GM12878 (cell line): ENCODE measurements around the gene SMAD9. TPM values are rescaled to one million over a fixed set of nuclear protein-coding genes. Genes with fewer than 3 reads are reported as not detected.

Experiments used
- LARP7 ChIP-seq: fragments of 450-650 bp; IDR thresholded peaks from 2 replicates; pipeline ENCODE4 v1.6.1; 2017; ENCODE audit warnings: mild to moderate bottlenecking
- MYB ChIP-seq: fragments of 150-350 bp; IDR thresholded peaks from 2 replicates; pipeline ENCODE4 v1.6.1; 2014; ENCODE audit warnings: mild to moderate bottlenecking, low read depth, low read length, borderline replicate concordance
- POLR2AphosphoS5 ChIP-seq: IDR thresholded peaks from 2 replicates; pipeline ENCODE4 v1.6.1; 2011; ENCODE audit warnings: mild to moderate bottlenecking, low read length, inconsistent platforms
- RB1 ChIP-seq: fragments of 450-650 bp; formaldehyde crosslinking; IDR thresholded peaks from 2 replicates; pipeline ENCODE4 v1.6.1; 2017; ENCODE audit warnings: mild to moderate bottlenecking, borderline replicate concordance
- SIX5 ChIP-seq: IDR thresholded peaks from 2 replicates; pipeline ENCODE4 v1.6.1; 2011; ENCODE audit warnings: mild to moderate bottlenecking, low read depth, low read length, moderate library complexity; ENCODE audit not compliant: severe bottlenecking
- SUPT20H ChIP-seq: IDR thresholded peaks from 2 replicates; pipeline ENCODE4 v1.6.1; 2011; ENCODE audit warnings: low read depth, mild to moderate bottlenecking, low read length, moderate library complexity, borderline replicate concordance; ENCODE audit not compliant: control insufficient read depth
- polyA plus RNA-seq, 11 experiments: library from polyadenylated mRNA; depleted of rRNA in 4 of 11; unstranded in 6 of 11; stranded (reverse) in 5 of 11; fragments of >200 nt; fragmentation: Nextera tagmentation in 4 of 11; fragmentation: Illumina TruSeq in 1 of 11; extraction: Ambion mirVana in 4 of 11; extraction: Trizol in 1 of 11; gene quantifications; 1 replicate in 1 of 11; 2 replicates in 10 of 11; pipeline versions ENCODE4 v1.2.1 to v1.2.3, GENCODE V29; 2011 to 2016; ENCODE audit warnings: inconsistent platforms in 2 of 11, missing spikeins in 2 of 11, low read depth in 1 of 11
- total RNA-seq, 4 experiments: library from RNA; depleted of rRNA in 3 of 4; stranded (reverse); fragments of >200 nt in 3 of 4; fragmentation: Illumina TruSeq in 1 of 4; extraction: Trizol in 1 of 4; gene quantifications; 2 replicates each; pipeline versions ENCODE4 v1.2.1 to v1.2.3, GENCODE V29; 2013 to 2021
- TF ChIP-seq, protein P1 (sequence below): IDR thresholded peaks from 2 replicates; pipeline ENCODE4 v1.6.1; 2011; ENCODE audit warnings: borderline replicate concordance, low read depth, mild to moderate bottlenecking, moderate library complexity, mixed read lengths, low read length; ENCODE audit not compliant: insufficient read depth; ENCODE audit errors: extremely low read length
- TF ChIP-seq, protein P2 (sequence below): fragments of 450-650 bp; IDR thresholded peaks from 2 replicates; pipeline ENCODE4 v1.6.1; 2017; ENCODE audit warnings: mild to moderate bottlenecking, moderate library complexity
- TF ChIP-seq, protein P3 (sequence below): IDR thresholded peaks from 2 replicates; pipeline ENCODE4 v1.6.1; 2012; ENCODE audit warnings: low read depth, low read length, improper control_type of control experiment

The SMAD9 gene
- total and polyA plus RNA-seq, 10 of the 15 experiments (the other 5 are each of a cell fraction or from before 2014, with no cell fraction given): 0.22 to 0.69 (median 0.42) TPM; not detected in 6

DNA sequence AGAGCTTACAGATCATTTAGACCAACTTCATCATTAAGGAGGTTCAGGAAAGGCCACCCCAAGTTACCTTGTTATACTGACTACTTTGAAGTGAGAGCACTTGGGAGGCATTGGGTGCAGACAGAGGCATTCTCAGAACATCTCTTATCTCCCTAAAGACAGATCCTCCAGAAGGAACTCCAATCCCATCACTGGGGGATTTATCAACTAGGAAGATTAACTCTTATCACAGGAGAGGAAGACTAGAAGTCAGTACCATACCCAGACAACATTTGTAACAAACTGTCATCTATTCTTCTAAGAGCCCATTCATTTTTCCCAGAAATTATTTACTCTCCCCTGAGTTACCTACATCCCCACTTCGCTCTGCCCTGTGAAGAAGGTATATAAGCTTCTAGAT, 106.8 kb downstream of the SMAD9 start (continued):
- TF ChIP-seq, protein P1, sequence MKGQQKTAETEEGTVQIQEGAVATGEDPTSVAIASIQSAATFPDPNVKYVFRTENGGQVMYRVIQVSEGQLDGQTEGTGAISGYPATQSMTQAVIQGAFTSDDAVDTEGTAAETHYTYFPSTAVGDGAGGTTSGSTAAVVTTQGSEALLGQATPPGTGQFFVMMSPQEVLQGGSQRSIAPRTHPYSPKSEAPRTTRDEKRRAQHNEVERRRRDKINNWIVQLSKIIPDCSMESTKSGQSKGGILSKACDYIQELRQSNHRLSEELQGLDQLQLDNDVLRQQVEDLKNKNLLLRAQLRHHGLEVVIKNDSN: no peak
- TF ChIP-seq, protein P2, sequence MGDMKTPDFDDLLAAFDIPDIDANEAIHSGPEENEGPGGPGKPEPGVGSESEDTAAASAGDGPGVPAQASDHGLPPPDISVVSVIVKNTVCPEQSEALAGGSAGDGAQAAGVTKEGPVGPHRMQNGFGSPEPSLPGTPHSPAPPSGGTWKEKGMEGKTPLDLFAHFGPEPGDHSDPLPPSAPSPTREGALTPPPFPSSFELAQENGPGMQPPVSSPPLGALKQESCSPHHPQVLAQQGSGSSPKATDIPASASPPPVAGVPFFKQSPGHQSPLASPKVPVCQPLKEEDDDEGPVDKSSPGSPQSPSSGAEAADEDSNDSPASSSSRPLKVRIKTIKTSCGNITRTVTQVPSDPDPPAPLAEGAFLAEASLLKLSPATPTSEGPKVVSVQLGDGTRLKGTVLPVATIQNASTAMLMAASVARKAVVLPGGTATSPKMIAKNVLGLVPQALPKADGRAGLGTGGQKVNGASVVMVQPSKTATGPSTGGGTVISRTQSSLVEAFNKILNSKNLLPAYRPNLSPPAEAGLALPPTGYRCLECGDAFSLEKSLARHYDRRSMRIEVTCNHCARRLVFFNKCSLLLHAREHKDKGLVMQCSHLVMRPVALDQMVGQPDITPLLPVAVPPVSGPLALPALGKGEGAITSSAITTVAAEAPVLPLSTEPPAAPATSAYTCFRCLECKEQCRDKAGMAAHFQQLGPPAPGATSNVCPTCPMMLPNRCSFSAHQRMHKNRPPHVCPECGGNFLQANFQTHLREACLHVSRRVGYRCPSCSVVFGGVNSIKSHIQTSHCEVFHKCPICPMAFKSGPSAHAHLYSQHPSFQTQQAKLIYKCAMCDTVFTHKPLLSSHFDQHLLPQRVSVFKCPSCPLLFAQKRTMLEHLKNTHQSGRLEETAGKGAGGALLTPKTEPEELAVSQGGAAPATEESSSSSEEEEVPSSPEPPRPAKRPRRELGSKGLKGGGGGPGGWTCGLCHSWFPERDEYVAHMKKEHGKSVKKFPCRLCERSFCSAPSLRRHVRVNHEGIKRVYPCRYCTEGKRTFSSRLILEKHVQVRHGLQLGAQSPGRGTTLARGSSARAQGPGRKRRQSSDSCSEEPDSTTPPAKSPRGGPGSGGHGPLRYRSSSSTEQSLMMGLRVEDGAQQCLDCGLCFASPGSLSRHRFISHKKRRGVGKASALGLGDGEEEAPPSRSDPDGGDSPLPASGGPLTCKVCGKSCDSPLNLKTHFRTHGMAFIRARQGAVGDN: no peak
- TF ChIP-seq SUPT20H (no peak), MYB (no peak), SIX5 (no peak), LARP7 (no peak), POLR2AphosphoS5 (no peak), RB1 (no peak)
- TF ChIP-seq, protein P3, sequence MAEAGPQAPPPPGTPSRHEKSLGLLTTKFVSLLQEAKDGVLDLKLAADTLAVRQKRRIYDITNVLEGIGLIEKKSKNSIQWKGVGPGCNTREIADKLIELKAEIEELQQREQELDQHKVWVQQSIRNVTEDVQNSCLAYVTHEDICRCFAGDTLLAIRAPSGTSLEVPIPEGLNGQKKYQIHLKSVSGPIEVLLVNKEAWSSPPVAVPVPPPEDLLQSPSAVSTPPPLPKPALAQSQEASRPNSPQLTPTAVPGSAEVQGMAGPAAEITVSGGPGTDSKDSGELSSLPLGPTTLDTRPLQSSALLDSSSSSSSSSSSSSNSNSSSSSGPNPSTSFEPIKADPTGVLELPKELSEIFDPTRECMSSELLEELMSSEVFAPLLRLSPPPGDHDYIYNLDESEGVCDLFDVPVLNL: no peak
- TF ChIP-seq, all 136 proteins: peak for 0
